ENCODE measurements around the gene SLC1A7. TPM values are rescaled to one million over a fixed set of nuclear protein-coding genes. Genes with fewer than 3 reads are reported as not detected.

The SLC1A7 gene
- total and polyA plus RNA-seq, 2 of the 13 experiments (the other 11 are each of a cell fraction or from before 2014, with no cell fraction given) = 0.04 to 2.0 TPM

DNA sequence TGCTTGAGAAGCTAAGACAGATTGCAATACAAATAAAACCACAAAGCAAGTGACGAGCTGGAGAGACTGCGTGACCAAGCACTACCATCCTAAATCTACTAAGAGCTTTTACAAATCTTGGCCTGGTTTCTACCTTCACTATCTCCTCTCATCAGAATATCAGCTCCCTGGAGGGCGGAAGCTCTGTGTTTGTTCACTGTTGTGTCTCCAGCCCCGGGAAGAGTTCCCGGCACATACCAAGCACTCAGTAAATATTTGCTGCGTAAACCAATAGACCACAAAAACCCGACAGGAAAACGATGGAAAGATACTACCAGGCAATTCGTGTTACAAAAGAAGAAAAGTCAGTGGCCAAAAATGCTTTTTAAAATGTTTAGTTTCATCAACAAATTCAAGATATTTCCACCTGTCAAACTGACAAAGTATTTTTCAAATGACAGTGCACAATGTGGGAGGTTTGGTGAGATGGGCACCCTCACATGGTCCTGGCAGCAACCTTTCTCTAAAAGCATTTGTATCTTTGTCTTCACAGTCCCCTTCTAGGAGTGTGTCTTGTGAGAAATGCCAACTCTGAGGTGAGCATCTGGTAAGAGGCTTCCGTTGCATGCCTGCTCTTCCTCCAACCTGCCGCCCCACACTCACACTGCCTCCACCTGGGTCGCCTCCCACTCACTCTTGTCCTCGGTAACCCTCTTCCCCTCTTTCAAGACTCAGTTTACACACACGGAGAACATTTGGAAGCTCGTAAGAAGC, 34.7 kb downstream of the SLC1A7 start (continued):
- TF ChIP-seq, protein P1, sequence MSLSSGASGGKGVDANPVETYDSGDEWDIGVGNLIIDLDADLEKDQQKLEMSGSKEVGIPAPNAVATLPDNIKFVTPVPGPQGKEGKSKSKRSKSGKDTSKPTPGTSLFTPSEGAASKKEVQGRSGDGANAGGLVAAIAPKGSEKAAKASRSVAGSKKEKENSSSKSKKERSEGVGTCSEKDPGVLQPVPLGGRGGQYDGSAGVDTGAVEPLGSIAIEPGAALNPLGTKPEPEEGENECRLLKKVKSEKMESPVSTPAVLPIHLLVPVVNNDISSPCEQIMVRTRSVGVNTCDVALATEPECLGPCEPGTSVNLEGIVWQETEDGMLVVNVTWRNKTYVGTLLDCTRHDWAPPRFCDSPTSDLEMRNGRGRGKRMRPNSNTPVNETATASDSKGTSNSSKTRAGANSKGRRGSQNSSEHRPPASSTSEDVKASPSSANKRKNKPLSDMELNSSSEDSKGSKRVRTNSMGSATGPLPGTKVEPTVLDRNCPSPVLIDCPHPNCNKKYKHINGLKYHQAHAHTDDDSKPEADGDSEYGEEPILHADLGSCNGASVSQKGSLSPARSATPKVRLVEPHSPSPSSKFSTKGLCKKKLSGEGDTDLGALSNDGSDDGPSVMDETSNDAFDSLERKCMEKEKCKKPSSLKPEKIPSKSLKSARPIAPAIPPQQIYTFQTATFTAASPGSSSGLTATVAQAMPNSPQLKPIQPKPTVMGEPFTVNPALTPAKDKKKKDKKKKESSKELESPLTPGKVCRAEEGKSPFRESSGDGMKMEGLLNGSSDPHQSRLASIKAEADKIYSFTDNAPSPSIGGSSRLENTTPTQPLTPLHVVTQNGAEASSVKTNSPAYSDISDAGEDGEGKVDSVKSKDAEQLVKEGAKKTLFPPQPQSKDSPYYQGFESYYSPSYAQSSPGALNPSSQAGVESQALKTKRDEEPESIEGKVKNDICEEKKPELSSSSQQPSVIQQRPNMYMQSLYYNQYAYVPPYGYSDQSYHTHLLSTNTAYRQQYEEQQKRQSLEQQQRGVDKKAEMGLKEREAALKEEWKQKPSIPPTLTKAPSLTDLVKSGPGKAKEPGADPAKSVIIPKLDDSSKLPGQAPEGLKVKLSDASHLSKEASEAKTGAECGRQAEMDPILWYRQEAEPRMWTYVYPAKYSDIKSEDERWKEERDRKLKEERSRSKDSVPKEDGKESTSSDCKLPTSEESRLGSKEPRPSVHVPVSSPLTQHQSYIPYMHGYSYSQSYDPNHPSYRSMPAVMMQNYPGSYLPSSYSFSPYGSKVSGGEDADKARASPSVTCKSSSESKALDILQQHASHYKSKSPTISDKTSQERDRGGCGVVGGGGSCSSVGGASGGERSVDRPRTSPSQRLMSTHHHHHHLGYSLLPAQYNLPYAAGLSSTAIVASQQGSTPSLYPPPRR (CRISPR knock-in tag; IDR thresholded peaks at IDR 0.05; ENCODE audit: borderline replicate concordance) = peak; percentile 99
- TF ChIP-seq, protein P2, sequence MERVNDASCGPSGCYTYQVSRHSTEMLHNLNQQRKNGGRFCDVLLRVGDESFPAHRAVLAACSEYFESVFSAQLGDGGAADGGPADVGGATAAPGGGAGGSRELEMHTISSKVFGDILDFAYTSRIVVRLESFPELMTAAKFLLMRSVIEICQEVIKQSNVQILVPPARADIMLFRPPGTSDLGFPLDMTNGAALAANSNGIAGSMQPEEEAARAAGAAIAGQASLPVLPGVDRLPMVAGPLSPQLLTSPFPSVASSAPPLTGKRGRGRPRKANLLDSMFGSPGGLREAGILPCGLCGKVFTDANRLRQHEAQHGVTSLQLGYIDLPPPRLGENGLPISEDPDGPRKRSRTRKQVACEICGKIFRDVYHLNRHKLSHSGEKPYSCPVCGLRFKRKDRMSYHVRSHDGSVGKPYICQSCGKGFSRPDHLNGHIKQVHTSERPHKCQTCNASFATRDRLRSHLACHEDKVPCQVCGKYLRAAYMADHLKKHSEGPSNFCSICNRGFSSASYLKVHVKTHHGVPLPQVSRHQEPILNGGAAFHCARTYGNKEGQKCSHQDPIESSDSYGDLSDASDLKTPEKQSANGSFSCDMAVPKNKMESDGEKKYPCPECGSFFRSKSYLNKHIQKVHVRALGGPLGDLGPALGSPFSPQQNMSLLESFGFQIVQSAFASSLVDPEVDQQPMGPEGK (CRISPR knock-in tag; IDR thresholded peaks at IDR 0.05) = peak; percentile 87
- TF ChIP-seq, protein P3, sequence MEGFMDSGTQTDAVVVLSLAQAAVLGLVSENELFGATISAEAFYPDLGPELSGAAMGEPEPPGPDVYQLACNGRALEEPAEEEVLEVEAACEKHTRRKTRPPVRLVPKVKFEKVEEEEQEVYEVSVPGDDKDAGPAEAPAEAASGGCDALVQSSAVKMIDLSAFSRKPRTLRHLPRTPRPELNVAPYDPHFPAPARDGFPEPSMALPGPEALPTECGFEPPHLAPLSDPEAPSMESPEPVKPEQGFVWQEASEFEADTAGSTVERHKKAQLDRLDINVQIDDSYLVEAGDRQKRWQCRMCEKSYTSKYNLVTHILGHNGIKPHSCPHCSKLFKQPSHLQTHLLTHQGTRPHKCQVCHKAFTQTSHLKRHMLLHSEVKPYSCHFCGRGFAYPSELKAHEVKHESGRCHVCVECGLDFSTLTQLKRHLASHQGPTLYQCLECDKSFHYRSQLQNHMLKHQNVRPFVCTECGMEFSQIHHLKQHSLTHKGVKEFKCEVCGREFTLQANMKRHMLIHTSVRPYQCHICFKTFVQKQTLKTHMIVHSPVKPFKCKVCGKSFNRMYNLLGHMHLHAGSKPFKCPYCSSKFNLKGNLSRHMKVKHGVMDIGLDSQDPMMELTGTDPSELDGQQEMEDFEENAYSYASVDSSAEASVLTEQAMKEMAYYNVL (CRISPR knock-in tag; IDR thresholded peaks at IDR 0.05; ENCODE audit: borderline replicate concordance) = peak; percentile 87; the same call in 1 of the 2 replicates
- TF ChIP-seq, protein P4, sequence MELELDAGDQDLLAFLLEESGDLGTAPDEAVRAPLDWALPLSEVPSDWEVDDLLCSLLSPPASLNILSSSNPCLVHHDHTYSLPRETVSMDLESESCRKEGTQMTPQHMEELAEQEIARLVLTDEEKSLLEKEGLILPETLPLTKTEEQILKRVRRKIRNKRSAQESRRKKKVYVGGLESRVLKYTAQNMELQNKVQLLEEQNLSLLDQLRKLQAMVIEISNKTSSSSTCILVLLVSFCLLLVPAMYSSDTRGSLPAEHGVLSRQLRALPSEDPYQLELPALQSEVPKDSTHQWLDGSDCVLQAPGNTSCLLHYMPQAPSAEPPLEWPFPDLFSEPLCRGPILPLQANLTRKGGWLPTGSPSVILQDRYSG (CRISPR knock-in tag; IDR thresholded peaks at IDR 0.05) = no peak
- TF ChIP-seq KDM5A (IDR thresholded peaks at IDR 0.05; ENCODE audit: borderline replicate concordance, low read length) (no peak), ZKSCAN5 (CRISPR knock-in tag; IDR thresholded peaks at IDR 0.05) (no peak), RBM22 (optimal IDR thresholded peaks at IDR 0.05; ENCODE audit: low read length) (no peak), ZNF883 (CRISPR knock-in tag; IDR thresholded peaks at IDR 0.05; ENCODE audit: not compliant biosample characterization) (no peak), ZNF382 (CRISPR knock-in tag; IDR thresholded peaks at IDR 0.05; ENCODE audit: borderline replicate concordance) (no peak), ZNF292 (CRISPR knock-in tag; IDR thresholded peaks at IDR 0.05; ENCODE audit: borderline replicate concordance, low read depth) (0 out of 2 replicates have a peak, but pooled peaks have one; percentile 35), MEIS1 (CRISPR knock-in tag; IDR thresholded peaks at IDR 0.05; ENCODE audit: borderline replicate concordance) (no peak), NFKBIZ (CRISPR knock-in tag; IDR thresholded peaks at IDR 0.05) (peak; percentile 90; the same call in 1 of the 2 replicates), SMC3 (IDR thresholded peaks at IDR 0.05; ENCODE audit: low read length) (peak; percentile 7; the same call in 1 of the 2 replicates), CEBPG (CRISPR knock-in tag; IDR thresholded peaks at IDR 0.05) (peak; percentile 56)
- TF ChIP-seq, protein P5, sequence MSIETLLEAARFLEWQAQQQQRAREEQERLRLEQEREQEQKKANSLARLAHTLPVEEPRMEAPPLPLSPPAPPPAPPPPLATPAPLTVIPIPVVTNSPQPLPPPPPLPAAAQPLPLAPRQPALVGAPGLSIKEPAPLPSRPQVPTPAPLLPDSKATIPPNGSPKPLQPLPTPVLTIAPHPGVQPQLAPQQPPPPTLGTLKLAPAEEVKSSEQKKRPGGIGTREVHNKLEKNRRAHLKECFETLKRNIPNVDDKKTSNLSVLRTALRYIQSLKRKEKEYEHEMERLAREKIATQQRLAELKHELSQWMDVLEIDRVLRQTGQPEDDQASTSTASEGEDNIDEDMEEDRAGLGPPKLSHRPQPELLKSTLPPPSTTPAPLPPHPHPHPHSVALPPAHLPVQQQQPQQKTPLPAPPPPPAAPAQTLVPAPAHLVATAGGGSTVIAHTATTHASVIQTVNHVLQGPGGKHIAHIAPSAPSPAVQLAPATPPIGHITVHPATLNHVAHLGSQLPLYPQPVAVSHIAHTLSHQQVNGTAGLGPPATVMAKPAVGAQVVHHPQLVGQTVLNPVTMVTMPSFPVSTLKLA (IDR thresholded peaks at IDR 0.05) = no peak
- TF ChIP-seq, protein P6, sequence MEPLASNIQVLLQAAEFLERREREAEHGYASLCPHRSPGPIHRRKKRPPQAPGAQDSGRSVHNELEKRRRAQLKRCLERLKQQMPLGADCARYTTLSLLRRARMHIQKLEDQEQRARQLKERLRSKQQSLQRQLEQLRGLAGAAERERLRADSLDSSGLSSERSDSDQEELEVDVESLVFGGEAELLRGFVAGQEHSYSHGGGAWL (CRISPR knock-in tag; IDR thresholded peaks at IDR 0.05) = no peak

Measured in HepG2 (cell line).